A673 (cell line): ENCODE measurements around the gene KANSL2.

Experiments used
- CTCF ChIP-seq: fragments of 300-800, 200-600 bp; sonication (generic); conservative IDR thresholded peaks from 2 replicates; pipeline ENCODE4 v1.5.1; 2017; ENCODE audit warnings: low read depth, mild to moderate bottlenecking, antibody characterized with exemption, low read length, moderate library complexity, mixed read lengths
- EZH2 ChIP-seq: fragments of 200-600 bp; sonication (generic); IDR thresholded peaks from 2 replicates; pipeline ENCODE4 v1.6.1; 2017; ENCODE audit warnings: borderline replicate concordance, low read depth, mild to moderate bottlenecking, mixed read lengths, antibody characterized with exemption, low read length; ENCODE audit not compliant: poor library complexity, severe bottlenecking

GRCh38 chr12:48728807-48729206, 46.8 kb upstream of the KANSL2 start:
- TF ChIP-seq CTCF (no peak), EZH2 (no peak)
